ENCODE data around the gene MCF2L. TPM values are rescaled to one million over a fixed set of nuclear protein-coding genes. Genes with fewer than 3 reads are reported as not detected.

Gene MCF2L
- total RNA-seq, 1 donor from 2014 or later, result 9.7 TPM

DNA sequence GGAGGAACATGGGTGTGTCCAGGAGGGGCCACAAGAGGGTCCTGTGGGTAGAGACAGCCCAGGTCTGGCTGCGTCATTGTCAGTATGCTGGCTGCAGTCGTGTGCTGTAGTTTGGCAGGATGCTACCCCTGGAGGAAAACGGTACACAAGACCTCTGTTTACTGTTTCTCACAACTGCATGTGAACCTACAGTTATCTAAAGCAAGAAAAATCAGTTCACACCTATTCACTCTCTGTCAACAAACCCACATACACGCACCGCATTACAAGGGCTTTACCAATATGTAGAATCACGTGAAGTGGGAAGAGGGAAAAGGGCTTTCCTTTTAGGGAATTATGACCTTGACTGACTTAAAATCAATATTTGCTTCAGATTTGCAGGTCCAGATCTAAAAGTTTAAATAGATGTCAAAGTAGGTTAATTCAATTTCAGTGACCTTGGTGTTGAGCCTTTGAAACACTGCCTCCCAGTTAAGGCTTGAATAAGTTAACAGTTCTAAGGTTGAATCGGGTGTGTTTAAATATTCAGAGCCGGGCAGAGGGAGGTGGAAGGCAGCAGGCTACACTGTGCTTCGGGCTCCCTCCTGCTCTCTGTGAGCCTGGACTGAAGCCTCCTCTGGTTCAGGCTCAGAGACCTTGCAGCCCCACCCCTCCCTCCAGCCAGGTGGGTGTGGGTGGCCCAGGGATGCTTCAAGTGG, 17.2 kb upstream of the MCF2L start:
- no peak for ATAC-seq

DNA sequence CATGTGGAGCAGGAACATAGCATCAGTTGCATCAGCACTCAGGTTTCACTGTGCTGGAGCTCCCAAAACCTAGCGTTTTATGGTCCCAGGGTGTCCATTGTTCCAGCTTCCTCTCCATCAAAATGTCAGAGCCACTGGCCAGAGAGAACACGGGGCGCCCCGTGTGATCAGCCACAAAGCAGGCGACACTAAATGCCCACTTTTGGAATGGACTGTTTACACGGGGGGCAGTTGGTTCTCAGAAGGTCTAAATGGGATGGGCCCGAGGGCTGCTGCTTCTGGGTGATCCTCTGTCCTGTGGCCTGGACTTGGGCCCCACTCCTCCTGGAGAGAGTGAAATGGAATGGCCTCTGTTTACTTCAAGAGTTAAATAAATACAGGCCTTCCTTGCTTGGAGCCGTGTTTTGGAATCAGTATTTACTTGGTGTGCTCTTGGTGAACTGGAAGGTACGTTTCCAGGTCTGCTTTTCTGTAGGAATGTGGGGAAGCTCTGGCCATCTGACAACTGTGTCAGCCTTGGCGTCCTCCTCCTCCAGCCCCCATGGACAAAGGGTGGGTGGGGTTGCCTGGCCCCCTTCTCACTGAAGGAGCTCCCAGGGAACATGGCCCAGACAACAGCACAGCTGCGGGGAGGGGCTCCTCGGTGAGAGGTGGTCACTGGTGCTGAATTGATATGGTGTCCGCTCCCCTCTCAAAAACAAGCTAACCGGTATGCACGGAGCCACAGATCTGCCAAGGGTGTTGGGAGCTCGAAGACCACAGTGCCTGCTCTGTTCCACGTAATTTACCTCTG, 16.1 kb upstream of the MCF2L start:
- peak; percentile 33 for ATAC-seq

DNA sequence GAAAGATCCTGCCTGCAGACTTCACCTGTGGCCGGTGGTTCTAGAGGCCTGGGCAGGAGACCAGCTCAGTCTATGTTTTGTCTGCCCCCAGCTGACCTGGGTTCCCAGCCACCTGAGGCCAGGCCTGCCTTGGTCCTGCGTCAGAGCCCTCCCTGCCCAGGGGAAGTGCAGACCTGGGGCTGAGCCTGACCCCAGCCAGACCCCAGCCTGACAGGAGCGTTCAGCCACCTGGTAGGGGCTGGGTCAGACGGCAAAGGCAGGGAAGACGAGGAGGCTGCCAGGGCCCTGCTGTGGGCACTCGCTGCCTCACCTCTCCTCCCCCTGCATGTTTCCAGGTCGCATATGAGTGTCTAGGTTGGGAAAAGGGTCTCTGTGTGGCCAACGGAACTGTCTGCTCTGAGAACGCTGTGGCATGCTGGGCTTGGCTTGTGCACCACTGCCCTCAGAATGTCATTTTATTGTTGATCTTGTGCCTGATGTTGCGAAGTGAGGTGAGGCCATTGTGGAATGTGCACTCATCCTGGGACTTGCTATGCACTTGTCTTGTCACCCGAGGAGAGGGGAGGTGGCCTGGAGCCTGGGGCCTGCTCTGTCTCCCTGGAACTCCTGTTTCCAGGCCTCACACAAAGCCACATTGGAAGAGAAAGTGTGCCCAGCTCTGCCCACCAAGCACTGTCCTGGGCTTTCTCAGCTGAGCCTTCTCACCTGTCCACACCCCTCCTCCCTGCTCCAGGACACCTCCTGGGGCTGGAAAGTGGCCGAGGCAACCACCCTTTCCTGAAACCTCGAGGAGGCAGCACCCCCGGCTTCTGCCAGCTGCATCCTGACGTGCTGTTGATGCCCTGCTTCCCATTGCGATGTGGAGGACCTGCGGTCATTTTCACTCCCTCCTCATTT, 15.2 kb upstream of the MCF2L start:
- ATAC-seq, result no peak

DNA sequence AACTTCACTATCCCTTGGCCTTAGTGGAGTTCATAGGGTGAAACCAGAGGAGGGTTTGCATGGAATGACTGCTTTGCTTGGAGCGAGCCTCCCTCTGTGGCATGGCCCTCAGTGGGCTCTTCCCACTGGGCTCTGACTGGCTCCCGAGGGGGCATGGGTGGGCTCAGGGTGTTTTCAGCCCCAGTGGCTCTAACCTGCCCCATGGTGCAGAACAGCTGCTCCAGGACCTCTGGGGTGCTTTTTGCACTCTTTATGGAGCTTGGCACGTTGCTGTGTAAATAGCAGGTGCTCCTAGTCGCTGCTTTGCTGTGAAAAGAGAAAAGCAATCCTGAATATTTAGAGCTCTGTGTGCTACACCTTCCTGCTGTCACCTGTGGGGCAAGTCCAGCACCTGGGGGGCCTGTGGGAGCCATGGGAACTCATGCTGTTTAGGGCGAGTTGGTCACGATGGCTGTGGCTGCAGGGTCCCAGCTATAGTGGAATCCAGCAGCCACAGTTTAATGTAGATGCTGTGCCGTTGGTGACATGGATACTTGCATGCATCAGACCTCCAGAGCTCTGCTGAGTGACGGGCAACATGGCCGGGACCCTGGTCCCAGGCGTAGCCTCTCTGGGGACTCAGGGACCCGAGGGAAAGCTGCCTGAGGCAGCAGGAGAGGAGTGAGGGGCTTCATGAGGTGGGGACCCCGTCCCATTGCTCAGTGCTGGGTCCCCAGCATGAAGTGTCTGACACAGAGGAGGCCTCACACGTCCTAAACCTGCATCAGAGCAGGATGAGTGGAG, 14.3 kb upstream of the MCF2L start:
- ATAC-seq, result no peak

DNA sequence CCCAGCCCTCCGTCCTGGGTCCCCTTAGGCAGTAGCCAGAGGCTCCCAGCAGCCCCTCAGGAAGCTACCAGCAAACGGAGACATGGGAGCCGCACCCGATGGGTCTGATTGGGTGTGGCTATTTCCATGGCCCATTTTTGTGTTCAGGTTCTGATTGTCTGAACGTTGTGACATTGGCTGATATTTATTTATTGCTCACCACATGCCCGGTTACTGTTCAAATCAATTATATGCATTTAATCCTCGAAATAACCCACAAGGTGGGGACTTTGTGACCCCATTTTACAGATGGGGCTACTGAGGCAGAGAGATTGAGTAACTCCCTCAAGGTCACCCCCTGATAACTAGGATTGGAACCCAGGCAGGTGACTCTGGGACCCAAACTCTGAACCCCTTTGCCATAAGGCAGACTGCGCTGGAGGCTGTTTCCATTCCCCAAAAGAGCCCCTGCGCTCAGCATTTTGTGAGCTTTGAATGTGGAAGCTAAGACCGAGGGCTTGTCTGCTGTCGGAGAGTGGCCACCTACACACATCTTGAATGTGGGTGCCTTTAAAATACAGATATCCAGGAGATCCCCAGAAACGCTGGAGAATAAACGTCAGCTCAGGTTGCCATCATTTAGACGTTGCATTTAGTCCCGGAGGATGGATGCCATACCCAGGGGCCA, 13.6 kb upstream of the MCF2L start:
- ATAC-seq, result no peak

DNA sequence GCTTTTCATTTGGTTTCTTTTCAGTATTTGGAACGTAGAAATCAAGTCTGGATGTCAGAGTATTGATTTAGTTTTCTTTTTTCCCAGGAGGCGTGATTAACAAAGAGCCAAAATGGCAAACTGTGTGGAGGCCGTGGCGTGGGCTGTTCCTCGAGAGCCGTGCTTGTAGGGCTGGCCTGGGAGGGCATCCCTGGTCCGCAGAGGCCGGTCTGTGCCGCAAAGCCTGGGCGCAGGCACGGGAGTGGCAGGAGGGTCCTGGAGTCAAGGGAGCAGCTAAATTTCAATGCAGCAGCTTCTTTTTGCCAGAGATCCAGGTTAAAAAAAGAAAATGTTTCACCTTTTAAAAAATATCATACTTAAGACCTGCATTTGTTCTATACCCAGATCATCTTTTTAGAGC, 13.1 kb upstream of the MCF2L start:
- ATAC-seq, result no peak

DNA sequence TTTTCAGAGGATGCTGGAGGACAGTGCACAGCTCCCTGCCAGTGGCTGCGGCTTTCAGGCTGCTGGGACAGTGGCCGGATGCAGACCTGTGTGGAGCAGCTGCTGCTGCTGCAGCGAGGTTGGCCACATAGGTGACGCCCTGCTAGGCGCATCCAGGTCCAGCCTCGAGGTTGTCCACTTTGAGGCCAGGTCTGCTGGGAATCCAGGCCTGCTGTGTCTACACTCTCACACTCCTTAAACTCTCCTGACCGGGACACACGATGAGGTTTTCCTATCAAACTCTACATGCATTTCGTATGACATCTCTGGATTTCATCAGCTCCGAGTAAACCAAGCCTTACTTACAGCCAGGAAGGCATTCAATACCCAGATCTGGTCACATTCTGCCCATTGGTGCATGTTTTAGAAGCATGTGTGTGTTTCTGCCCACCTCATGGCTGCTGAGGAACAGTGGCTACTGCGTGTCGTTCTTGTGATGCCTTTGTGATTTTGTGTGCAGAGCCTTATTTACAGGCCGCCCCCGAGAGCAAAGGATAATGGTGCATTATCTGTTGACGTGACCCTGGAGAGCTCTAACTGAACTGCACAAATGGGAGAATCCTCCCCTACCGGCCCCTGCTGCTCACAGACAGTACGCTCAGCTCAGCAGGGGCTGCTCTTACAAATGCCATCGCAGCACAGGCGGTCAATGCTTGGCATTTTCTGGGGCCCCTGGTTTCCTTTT, 12.3 kb upstream of the MCF2L start:
- no peak for ATAC-seq

DNA sequence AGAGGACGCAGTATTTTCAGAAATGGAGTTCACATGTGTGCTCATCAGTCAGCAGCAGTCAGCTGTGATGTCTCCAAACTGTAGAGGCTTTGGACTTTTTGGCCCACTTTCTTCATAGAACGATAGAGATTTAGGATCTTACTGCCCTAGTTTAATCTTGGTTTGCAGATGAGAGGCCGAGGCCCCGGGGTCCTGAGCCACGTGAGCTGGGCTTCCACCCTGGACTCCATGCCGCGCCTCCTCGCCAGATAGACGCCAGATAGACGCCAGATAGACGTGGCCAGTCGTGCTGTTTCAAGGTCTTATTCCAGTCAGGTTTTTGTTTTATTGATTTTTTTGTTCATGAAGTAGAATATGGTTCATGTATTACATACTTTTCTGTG, 11.7 kb upstream of the MCF2L start:
- no peak for ATAC-seq

DNA sequence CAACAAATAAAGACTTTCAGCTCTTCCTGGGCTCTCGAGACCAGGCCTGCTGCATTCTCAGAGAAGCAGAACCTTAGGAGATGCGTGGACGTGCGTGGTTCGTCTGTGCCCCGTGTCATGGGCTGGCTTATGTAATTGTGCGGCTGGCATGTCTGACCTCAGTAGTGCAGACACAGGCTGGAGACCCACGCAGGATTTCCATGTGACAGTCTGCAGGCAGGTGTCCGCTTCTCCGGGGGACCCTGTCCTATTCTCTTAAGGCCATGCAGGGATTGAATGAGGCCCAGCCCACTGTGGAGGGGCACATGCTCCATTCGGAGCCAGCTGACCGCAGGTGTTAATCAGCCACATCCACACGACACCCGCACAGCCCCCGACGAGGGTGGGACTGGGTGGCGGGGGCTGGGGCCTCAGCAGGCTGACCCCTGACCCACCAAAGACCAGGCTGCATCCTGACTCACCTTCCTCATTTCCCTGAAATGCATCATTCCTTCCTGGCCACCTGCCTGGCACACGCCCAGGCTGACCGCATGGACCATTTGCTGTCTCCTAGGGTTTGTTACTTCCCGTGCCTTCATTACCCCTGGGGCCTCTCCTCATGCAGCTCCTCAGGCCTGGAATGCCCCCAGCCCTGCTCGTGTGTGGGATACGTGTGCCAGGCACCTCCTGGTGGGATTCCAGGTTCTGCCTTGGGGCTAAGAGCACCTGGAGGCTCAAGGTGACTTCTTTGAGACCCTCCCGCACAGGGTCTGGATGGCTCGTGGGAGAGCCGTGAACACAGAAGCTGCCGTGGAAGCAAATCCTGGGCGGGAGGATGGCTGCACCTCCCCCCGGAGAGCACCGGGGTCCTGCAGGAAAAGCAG, 10.7 kb upstream of the MCF2L start:
- no peak for ATAC-seq

DNA sequence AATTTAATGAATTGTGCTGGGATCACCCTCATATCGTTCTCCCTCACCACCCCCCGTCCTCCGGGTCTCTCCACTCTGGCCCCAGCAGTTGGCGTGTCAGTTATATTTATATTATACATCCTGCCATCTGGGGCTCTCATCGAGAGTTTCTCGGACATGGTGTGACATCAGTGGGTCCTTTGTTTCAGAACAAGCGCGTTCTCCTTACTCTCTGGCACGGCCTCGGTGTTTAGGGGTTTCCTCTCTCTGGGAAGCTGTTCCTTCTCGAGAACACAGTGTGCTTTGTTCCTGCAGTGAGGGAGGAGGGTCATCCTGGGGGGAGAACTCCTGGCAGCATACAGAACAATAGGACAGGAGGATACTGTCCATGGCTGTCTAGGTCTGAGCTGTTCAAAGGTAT, 9.8 kb upstream of the MCF2L start:
- ATAC-seq, result peak; percentile 37

DNA sequence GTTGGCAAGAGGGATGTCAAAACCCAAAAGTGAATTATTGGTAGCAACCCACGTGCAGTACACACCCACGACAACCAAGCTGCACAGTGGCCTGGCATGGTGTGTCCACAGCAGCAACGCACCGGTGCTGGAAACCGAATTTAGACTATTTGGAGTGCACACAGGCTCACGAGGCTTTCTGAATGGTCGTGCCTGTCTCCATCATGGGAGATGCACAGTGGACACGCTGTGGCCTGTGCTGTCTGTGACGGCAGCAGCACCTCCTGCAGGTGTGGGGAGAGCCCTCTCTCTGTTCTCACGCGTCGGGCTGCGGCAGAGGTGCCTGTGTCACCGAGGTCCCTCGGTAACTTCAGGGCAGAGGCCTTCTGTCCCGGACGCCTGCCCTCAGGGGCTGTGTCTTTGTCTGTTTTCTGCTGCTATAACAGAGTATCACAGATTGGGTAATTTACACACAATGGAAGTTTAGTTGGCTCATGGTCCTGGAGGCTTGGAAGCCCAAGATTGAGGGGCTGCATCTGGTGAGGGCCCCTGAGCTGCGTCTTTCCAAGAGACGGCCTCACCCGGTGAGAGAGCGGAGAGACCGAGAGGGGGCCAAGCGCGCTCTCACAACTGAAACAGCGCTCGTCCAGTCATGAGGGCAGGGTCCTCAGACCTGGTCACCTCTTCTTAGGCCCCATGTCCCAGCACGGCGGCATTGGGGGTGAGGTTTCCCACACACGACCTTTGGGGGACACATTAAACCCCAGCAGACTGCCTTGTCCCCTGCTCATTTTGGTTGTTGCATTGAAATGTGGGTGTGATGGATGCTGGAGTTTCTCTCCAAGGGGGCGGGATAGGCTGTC, 9.1 kb upstream of the MCF2L start:
- no peak for ATAC-seq

DNA sequence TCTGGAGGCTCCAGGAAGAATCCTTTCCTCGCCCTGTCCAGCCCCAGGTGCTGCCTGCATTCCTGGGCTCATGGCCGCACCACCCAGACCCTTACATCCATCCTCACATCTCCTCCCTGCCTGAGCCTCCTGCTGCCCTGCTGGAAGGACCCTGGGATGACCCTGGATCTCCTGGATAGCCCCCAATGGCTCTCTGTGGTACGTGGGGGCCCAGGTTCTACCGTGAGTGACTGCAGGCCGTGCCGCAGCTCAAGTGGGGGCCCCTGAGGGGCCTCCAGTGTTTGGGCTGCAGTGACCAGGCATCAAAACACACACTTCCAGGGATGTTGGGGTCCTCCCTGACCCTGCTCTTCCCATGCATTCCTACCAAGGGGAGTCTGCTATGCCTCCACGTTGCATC, 8.3 kb upstream of the MCF2L start:
- no peak for ATAC-seq

DNA sequence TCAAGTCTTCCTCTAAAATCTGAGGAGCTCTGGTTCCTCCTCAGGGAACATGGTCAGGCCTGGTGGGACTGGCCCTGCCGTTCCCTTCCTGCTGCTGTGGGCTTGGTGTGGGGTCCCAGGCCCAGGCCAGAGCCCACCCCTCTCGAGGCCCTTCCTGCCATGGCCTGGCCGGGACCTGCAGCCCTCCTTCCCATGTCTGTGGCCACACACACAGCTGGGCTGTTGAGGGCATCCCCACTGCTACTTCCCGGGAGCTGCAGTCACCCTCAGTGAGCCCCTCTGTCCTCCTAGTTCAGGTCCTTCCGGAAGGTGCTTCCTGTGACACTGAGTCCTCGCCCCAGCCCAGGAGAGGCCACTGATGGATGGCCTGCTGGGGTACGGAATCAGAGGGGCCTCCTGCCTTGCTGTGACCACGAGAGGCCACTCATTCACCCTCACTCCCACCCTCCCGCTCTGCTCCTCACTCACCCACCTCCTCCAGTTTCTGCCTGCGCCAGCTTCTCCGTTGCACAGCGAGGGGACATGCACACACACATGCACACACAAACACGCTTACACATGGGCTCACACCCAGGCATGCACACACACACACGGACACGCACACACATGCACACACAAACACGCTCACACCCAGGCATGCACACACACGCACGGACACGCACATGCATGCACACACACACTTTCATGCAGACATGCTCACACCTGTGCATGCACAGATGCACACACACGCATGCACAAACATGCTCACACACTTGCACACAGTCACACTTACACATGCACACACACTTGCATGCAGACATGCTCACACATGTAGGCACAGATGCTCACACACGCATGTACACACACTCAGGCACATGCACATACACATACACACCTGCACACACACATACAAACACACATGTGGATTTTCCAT, 7.3 kb upstream of the MCF2L start:
- no peak for ATAC-seq

DNA sequence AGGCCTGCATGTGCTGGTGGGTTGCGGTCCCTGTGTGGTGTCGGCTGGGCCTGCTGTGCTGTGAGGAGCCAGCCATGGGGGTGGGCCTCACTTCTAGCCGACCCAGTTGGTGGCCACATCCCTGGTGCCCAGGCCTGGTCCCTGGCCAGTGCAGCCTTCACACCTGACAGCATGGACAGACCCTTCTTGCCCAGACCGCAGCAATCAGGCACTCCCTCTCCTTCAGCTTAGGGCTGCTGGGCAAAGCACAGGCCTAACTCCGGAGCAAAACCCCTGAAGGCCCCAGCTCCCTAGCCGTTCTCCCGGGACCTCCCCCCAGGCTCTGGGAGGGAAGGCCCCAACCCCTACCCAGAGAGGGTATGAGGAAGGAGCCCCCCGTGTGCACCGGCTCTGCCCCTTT, 6.6 kb upstream of the MCF2L start:
- ATAC-seq, result no peak

DNA sequence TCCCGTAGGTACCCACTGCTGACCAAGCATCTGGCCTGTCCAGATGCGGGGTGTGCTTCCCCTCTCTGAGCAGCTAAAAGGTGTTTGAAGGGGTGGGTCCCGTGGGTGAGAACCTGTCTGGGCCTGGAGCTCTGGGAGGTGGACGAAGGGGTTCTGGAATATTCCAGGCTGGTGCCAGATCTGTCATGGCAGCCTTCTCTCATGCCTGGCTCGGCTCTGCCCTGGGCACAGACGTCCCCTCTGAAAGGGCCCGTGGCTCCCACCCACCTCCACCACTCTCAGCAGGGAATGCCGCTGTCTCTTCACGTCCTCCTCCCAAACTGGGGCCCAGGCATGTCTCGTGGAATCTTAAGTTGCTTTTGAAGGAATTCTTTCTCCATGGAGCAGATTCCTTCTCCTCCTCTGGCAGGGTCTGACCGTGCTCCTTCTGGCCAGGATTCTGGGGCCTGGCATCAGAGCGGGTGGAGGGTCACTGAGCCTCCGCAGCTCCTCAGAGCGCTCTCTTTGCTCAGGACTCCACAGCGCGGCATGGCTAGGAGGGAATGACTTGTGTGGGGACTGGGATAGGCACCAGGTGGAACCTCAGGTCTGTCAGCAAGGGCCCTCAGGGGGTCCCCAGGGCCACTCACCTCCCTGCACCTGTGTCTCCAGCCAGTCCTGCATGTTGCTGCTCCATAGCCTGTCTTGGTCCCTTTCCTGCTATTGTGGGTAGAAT, 5.9 kb upstream of the MCF2L start:
- no peak for ATAC-seq

DNA sequence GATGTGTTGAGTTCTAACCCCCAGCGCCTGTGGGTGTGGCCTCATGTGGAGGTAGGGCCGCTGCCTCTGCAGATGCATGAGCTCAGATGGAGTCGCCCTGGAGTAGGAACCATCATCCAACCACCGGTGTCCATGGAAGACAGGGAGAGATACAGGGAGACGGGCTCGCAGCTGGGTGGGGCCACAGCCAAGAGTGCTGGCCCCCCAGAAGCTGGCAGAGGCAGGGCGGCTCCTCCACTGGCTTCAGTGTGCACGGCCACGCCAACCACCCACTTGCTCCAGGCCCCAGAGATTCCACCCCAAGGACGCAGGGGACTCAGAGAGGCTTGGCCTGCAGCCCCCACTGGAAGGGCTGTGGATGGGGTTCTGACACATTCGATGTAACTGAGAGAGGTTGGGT, 5.4 kb upstream of the MCF2L start:
- no peak for ATAC-seq

DNA sequence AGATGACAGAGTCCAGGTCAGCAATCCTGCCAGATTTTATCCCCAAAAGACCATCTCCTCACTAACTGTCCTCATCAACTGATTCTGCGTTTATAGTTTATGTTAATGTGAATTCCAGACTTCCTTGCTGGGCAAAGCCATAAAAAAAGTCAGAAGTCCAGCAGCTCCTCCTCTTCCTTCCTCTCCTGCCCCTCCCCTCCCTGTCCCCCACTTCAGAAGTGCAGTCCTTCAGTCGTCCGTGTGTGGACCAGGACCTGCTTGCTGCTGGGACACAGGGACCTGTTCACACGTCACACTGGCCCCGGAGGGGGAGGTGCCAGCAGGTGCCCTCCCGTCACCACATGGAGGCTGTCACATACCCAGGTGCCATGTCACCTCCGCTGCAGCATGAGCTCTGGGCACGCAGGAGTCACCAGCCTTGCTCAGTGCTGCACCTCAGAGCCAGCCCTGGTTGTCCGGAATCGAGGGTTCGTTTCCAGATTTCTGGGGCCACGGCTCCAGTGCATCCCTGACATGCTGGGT, 4.0 kb upstream of the MCF2L start:
- no peak for ATAC-seq

Data from esophagus mucosa (tissue), 1 donor.